Spleen (tissue), 11 donors: ENCODE results near the gene ACTN4. TPM values are rescaled to one million over a fixed set of nuclear protein-coding genes. Genes with fewer than 3 reads are reported as not detected.
A peak's percentile ranks its signal among the peaks of the same experiment; 100 is the strongest.
"Not testable (repeated sequence)": the region's sequence is repeated elsewhere in the genome, so short reads cannot be mapped to it uniquely, and the experiment has no call there.

Source experiments
- DNase-seq: peaks from one replicate; pipeline ENCODE4 v3.0.0-alpha.2; 2020
- H3K27ac ChIP-seq, 8 donors: fragments of 200-600 bp; sonication (generic) in 7 of 8; 1 replicate in 4 of 8; 2 replicates in 4 of 8; pipeline versions ENCODE4 v1.5.0 to v1.8.0; 2016 to 2021; ENCODE audit warnings: inconsistent platforms in 4 of 8, mild to moderate bottlenecking in 4 of 8, moderate library complexity in 1 of 8
- H3K27me3 ChIP-seq, 7 donors: fragments of 200-600 bp; sonication (generic) in 6 of 7; replicated peaks in 1 of 7; 1 replicate in 4 of 7; 2 replicates in 3 of 7; pipeline versions ENCODE4 v1.5.0 to v1.8.0; 2016 to 2021; ENCODE audit warnings: inconsistent platforms in 3 of 7, mild to moderate bottlenecking in 1 of 7
- H3K36me3 ChIP-seq, 6 donors: fragments of 200-600 bp; sonication (generic) in 5 of 6; 1 replicate in 4 of 6; 2 replicates in 2 of 6; pipeline versions ENCODE4 v1.5.0 to v1.8.0; 2016 to 2021; ENCODE audit warnings: inconsistent platforms in 2 of 6
- H3K4me1 ChIP-seq, 6 donors: fragments of 200-600 bp; sonication (generic) in 5 of 6; 1 replicate in 3 of 6; 2 replicates in 3 of 6; pipeline versions ENCODE4 v1.5.0 to v1.8.0; 2016 to 2021; ENCODE audit warnings: inconsistent platforms in 3 of 6
- H3K4me3 ChIP-seq, 8 donors: fragments of 200-600 bp; sonication (generic) in 7 of 8; 1 replicate in 4 of 8; 2 replicates in 4 of 8; pipeline versions ENCODE4 v1.5.0 to v1.8.0; 2016 to 2021; ENCODE audit warnings: inconsistent platforms in 4 of 8, mild to moderate bottlenecking in 4 of 8, moderate library complexity in 2 of 8
- H3K9me3 ChIP-seq, 8 donors: fragments of 200-600 bp; sonication (generic) in 7 of 8; 1 replicate in 4 of 8; 2 replicates in 4 of 8; pipeline versions ENCODE4 v1.5.0 to v1.8.0; 2016 to 2021; ENCODE audit warnings: inconsistent platforms in 4 of 8
- POLR2A ChIP-seq, 3 donors: fragments of 450-650 bp; IDR thresholded peaks; one replicate each; pipeline ENCODE4 v1.5.1; 2017; ENCODE audit warnings: antibody characterized with exemption in 3 of 3, mild to moderate bottlenecking in 1 of 3
- POLR2AphosphoS5 ChIP-seq, 3 donors: sonication (generic); formaldehyde crosslinking; IDR thresholded peaks; one replicate each; pipeline ENCODE4 v1.5.1; 2017; ENCODE audit warnings: antibody characterized with exemption in 3 of 3
- WGBS, 5 donors: extraction: QIAGEN DNeasy Blood & Tissue Kit in 3 of 5; methylation state at CpG; one replicate each; pipeline versions ENCODE4 v1.1.5 to v1.1.7; 2013 to 2018; 5-methylcytosine and 5-hydroxymethylcytosine counted together
- intact Hi-C: fragments of 100-400 bp; cut with DNase I; formaldehyde crosslinking; loops from one replicate; pipeline ENCODE4 v1.15.0; 2023; ENCODE audit warnings: low total_unique reads
- polyA plus RNA-seq, 3 donors: library from polyadenylated mRNA; stranded (reverse); fragments of 200-250 nt; gene quantifications; one replicate each; pipeline ENCODE4 v1.2.1, GENCODE V29; 2013
- total RNA-seq, 7 donors: library from RNA; depleted of rRNA in 3 of 7; stranded (reverse); fragments of >200 nt in 3 of 7; fragmentation: NEBNext Ultra II Directional in 4 of 7; extraction: Animal tissue kit (Norgen Biotek cat#: 25700) in 4 of 7; gene quantifications; one replicate each; pipeline versions ENCODE4 v1.1.0 to v1.2.1, GENCODE V29; 2016 to 2021
- TF ChIP-seq, protein P1 (sequence below), 11 experiments: fragments of 200-600 bp in 7 of 11; fragments of 450-650 bp in 4 of 11; sonication (generic) in 4 of 11; IDR thresholded peaks in 8 of 11; conservative IDR thresholded peaks in 3 of 11; 1 replicate in 7 of 11; 2 replicates in 4 of 11; pipeline versions ENCODE4 v1.4.0 to v1.8.0; 2016 to 2021; ENCODE audit warnings: antibody characterized with exemption in 11 of 11, inconsistent platforms in 4 of 11, mild to moderate bottlenecking in 1 of 11
- donor health status: healthy with polysubstance abuse.
- donor health status: DM: no; HTN: no; CAD: no; lungs with moderate emphysema.
- donor health status: DM: no; HTN: no; CAD: no.
- donor health status: Bipolar disorder and iron deficiency.
- donor health status: healthy.
- donor health status: DM: no; HTN: no; CAD: no.
- donor health status: DM: yes; HTN: yes; CAD: no.

Gene ACTN4
- total and polyA plus RNA-seq, 10 donors, result 39.3 to 621 (median 408) TPM

DNA sequence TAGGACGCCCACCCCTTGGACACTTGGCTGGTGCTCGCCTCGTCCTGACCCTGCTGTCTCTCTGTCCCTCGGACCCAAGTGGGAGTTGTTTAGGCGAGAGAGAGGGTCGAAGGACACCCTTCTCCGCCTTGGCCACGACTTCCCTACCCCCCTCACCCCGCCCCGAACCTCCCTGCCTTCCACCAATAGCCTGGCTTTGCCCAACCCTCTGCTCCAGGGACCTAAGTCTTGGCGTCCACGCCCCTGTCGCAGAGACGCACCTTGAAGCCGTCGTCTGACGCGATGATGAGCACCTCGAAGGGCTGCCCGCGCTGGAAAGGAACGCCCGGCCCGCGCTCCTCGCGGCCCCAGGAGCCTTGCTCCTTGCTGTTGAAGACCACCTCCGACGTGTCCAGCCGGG is 124.1 kb downstream of the ACTN4 start:
- peaks cover 0 to 20% (median 12%) of the 10 kb centered on the region in 6 donors for H3K4me1 ChIP-seq
- H3K27me3 ChIP-seq, DNase-seq, H3K36me3 ChIP-seq, H3K27ac ChIP-seq, H3K4me3 ChIP-seq, H3K9me3 ChIP-seq: not testable (repeated sequence)
- 76 to 82% (median 77%) methylated on average over 5 to 9 of the region's 30 CpGs; no CpG with 5 or more reads in 2 of the 5 donors for WGBS, 5 donors
- intact Hi-C loops, result loop anchor here (10.0 kb wide), 1 partner anchor 53 kb away; no protein-coding TSS in a partner anchor

DNA sequence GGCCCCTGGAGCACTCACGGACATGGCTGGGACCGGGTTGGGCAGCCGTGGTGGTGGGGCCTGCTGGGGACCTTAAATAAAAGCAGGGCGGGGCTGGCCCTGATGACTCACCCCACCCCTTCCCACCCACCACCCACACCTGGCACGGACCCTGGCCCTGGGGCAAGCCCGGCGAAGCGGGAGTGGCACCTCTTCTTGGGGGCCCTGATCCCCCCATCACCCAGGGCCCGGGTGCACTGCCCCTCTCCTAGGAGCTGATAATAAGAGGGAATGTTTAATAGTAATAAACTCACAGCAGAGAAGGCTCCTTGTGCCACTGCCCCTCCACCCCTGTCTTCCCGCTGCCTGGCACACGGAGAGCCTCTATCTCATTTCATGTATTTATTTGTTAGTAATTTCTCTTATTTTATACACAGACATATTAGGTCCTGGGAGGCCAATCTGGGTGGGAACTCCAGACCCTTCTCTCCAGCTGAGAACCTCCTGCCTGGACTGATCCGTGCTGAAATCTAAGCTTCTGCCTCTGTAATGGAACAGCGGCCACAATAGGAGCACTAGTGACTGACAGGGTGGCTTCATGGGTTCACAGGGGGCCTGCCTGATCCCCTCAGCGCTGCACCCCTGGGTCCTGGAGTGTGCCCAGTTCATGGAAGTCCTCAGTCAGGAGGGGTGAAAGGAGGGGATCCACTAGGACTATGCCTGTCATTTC is 126.2 kb downstream of the ACTN4 start, which contains the start of gene LGALS7:
LGALS7 (minus strand) TSS at position 49 of the 709 bp plus-strand sequence; CDS start at position 24, 25 bp downstream.
- H3K27me3 ChIP-seq, result no peaks in the 10 kb centered on the region
- H3K9me3 ChIP-seq, result no peaks in the 10 kb centered on the region
- peaks cover 0 to 28% (median 12%) of the 10 kb centered on the region in 6 donors for H3K4me1 ChIP-seq
- no peak within 1 kb of the TSS for H3K4me3 ChIP-seq
- intact Hi-C loops, result loop anchor here (2.0 to 10.0 kb wide), 2 partner anchors 37 to 51 kb away; no protein-coding TSS in a partner anchor
- H3K36me3 ChIP-seq, result no peaks in the 10 kb centered on the region
- peak within 1 kb of the TSS in 3 of 8 donors; percentile 28 to 57 (median 44) for H3K27ac ChIP-seq
- 79 to 92% (median 82%) methylated on average over 6 to 10 of the region's 14 CpGs for WGBS, 5 donors
- TF ChIP-seq POLR2A (IDR thresholded peaks at IDR 0.05) (no peak), POLR2AphosphoS5 (IDR thresholded peaks at IDR 0.05) (no peak)
- TF ChIP-seq, protein P1, sequence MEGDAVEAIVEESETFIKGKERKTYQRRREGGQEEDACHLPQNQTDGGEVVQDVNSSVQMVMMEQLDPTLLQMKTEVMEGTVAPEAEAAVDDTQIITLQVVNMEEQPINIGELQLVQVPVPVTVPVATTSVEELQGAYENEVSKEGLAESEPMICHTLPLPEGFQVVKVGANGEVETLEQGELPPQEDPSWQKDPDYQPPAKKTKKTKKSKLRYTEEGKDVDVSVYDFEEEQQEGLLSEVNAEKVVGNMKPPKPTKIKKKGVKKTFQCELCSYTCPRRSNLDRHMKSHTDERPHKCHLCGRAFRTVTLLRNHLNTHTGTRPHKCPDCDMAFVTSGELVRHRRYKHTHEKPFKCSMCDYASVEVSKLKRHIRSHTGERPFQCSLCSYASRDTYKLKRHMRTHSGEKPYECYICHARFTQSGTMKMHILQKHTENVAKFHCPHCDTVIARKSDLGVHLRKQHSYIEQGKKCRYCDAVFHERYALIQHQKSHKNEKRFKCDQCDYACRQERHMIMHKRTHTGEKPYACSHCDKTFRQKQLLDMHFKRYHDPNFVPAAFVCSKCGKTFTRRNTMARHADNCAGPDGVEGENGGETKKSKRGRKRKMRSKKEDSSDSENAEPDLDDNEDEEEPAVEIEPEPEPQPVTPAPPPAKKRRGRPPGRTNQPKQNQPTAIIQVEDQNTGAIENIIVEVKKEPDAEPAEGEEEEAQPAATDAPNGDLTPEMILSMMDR (IDR thresholded peaks at IDR 0.05 in 8 of 11, conservative IDR thresholded peaks at IDR 0.05 in 3 of 11), result no peak
- no peak for DNase-seq

- TF ChIP-seq, protein P1 (IDR thresholded peaks at IDR 0.05 in 8 of 11, conservative IDR thresholded peaks at IDR 0.05 in 3 of 11), result no peak
- no peak for TF ChIP-seq POLR2A (IDR thresholded peaks at IDR 0.05)
- TF ChIP-seq POLR2AphosphoS5 (IDR thresholded peaks at IDR 0.05), result no peak
- H3K27ac ChIP-seq, result peak overlapping the region in 3 of 8 donors; percentile 28 to 57 (median 44)
- intact Hi-C loops, result loop anchor here (2.0 to 10.0 kb wide), 2 partner anchors 38 to 50 kb away; no protein-coding TSS in a partner anchor
- H3K9me3 ChIP-seq, result no peaks in the 10 kb centered on the region
- peaks cover 0 to 28% (median 8%) of the 10 kb centered on the region in 6 donors for H3K4me1 ChIP-seq
- H3K4me3 ChIP-seq, result no peak overlapping the region
- H3K36me3 ChIP-seq, result no peaks in the 10 kb centered on the region
- H3K27me3 ChIP-seq, result no peaks in the 10 kb centered on the region
- DNase-seq, result no peak
- 68 to 84% (median 80%) methylated on average over 13 of the region's 13 CpGs for WGBS, 5 donors
Measured at GRCh38 chr19:38774181-38774950, 126.9 kb downstream of the ACTN4 start.

- DNase-seq, result peak; percentile 88
- intact Hi-C loops, result loop anchor here (10.0 kb wide), 1 partner anchor 46 kb away; no protein-coding TSS in a partner anchor
- H3K4me3 ChIP-seq, result no peak overlapping the region
- peak overlapping the region in 7 of 8 donors; percentile 47 to 80 (median 76) for H3K27ac ChIP-seq
- H3K27me3 ChIP-seq, result peaks cover 0 to 4% (median 0%) of the 10 kb centered on the region in 7 donors
- 47 to 74% (median 62%) methylated on average over 7 of the region's 7 CpGs for WGBS, 5 donors
- H3K36me3 ChIP-seq, result no peaks in the 10 kb centered on the region
- TF ChIP-seq POLR2AphosphoS5 (IDR thresholded peaks at IDR 0.05), result peak; percentile 49 to 79 (median 68)
- TF ChIP-seq, protein P1 (IDR thresholded peaks at IDR 0.05 in 8 of 11, conservative IDR thresholded peaks at IDR 0.05 in 3 of 11), result no peak
- no peaks in the 10 kb centered on the region for H3K9me3 ChIP-seq
- H3K4me1 ChIP-seq, result peaks cover 0 to 18% (median 0%) of the 10 kb centered on the region in 6 donors
Measured at GRCh38 chr19:38778733-38779132, 131.3 kb downstream of the ACTN4 start.
